Panc1 (cell line): Measurements from ENCODE around the gene ZSWIM8. TPM values are rescaled to one million over a fixed set of nuclear protein-coding genes. Genes with fewer than 3 reads are reported as not detected.

Experiments
- ATAC-seq: fragments of 200-7000 bp; cut with Tn5 transposase; 2 replicates; pipeline ENCODE4 v1.9.1; 2020; ENCODE audit warnings: mild to moderate bottlenecking, moderate library complexity
- BruUV-seq: library from RNA; stranded (reverse); fragments of 400-500 nt; replicated peaks from 2 replicates; lab custom pipeline; 2021; lab: Mats Ljungman, UMichigan
- CTCF ChIA-PET: fragments of 300-600 bp; sonication (Branson Sonifier 250); formaldehyde crosslinking; loops from one replicate; lab custom pipeline; 2022; ENCODE audit warnings: antibody characterized with exemption; lab: Charles Lee
- POLR2A ChIA-PET: fragments of 300-600 bp; sonication (Branson Sonifier 250); formaldehyde crosslinking; loops from one replicate; lab custom pipeline; 2022; ENCODE audit warnings: antibody characterized with exemption; lab: Charles Lee
- DNase-seq: peaks from one replicate; pipeline ENCODE4 v3.0.0-alpha.2; 2010; ENCODE audit warnings: low read depth, low spot score
- H3K27ac ChIP-seq: 2 replicates; pipeline ENCODE4 v1.5.1; 2011; ENCODE audit warnings: mild to moderate bottlenecking, low read length, inconsistent platforms
- H3K27me3 ChIP-seq: fragments of 200-500 bp; sonication (Bioruptor generic); 2 replicates; pipeline ENCODE4 v1.6.0; 2014; ENCODE audit warnings: low read length, inconsistent platforms; ENCODE audit not compliant: control insufficient read depth, insufficient read depth
- H3K36me3 ChIP-seq: fragments of 200-500 bp; sonication (Bioruptor generic); 2 replicates; pipeline ENCODE4 v1.5.1; 2014; ENCODE audit warnings: inconsistent platforms, mild to moderate bottlenecking, low read length, moderate library complexity; ENCODE audit not compliant: control insufficient read depth, insufficient read depth
- H3K4me1 ChIP-seq: 2 replicates; pipeline ENCODE4 v1.5.1; 2011; ENCODE audit warnings: inconsistent platforms, mild to moderate bottlenecking, low read length, moderate library complexity; ENCODE audit not compliant: control insufficient read depth, insufficient read depth
- H3K4me3 ChIP-seq, 2 experiments: 2 replicates each; pipeline ENCODE4 v1.5.1; 2011 to 2012; ENCODE audit warnings: low read depth in 2 of 2, low read length in 2 of 2, mild to moderate bottlenecking in 2 of 2, inconsistent platforms in 1 of 2, moderate library complexity in 1 of 2
- H3K9me3 ChIP-seq: fragments of 200-500 bp; sonication (Bioruptor generic); 2 replicates; pipeline ENCODE4 v1.5.1; 2014; ENCODE audit warnings: low read depth, mild to moderate bottlenecking, inconsistent platforms, low read length, moderate library complexity; ENCODE audit not compliant: control insufficient read depth, insufficient read depth
- POLR2AphosphoS5 ChIP-seq: IDR thresholded peaks from 2 replicates; pipeline ENCODE4 v1.6.1; 2012; ENCODE audit warnings: mild to moderate bottlenecking, low read depth, low read length, moderate library complexity
- SIN3A ChIP-seq: IDR thresholded peaks from 2 replicates; pipeline ENCODE4 v1.6.1; 2012; ENCODE audit warnings: low read depth, mild to moderate bottlenecking, low read length, moderate library complexity, borderline replicate concordance; ENCODE audit not compliant: insufficient read depth
- TCF7L2 ChIP-seq: IDR thresholded peaks from 2 replicates; pipeline ENCODE4 v1.6.1; 2011; ENCODE audit warnings: mild to moderate bottlenecking, low read depth, low read length, inconsistent platforms
- in situ Hi-C: cut with HindIII; loops from 2 replicates; pipeline ENCODE4 v1.10.0; 2016; ENCODE audit warnings: low sequenced_read_pairs, low pct_unique_long_range_greater_than_20kb
- intact Hi-C: fragments of 100-400 bp; cut with micrococcal nuclease; formaldehyde crosslinking; loops from one replicate; pipeline ENCODE4 v1.10.0; 2022; ENCODE audit not compliant: unreplicated experiment
- total RNA-seq: library from RNA; stranded (reverse); gene quantifications from one replicate; pipeline ENCODE4 v1.2.1, GENCODE V29; 2021; ENCODE audit not compliant: unreplicated experiment
- TF ChIP-seq, protein P1 (sequence below): fragments of 450-650 bp; IDR thresholded peaks from 2 replicates; pipeline ENCODE4 v1.5.1; 2017; ENCODE audit warnings: mild to moderate bottlenecking
- TF ChIP-seq, protein P2 (sequence below), 2 experiments: IDR thresholded peaks; 2 replicates each; pipeline ENCODE4 v1.6.1; 2011 to 2012; ENCODE audit warnings: low read depth in 2 of 2, control low read depth in 1 of 2, low read length in 1 of 2, mild to moderate bottlenecking in 1 of 2, moderate library complexity in 1 of 2; ENCODE audit not compliant: insufficient read depth in 1 of 2

Gene ZSWIM8
- total RNA-seq, 1 experiment from 2014 or later: 109 TPM

DNA sequence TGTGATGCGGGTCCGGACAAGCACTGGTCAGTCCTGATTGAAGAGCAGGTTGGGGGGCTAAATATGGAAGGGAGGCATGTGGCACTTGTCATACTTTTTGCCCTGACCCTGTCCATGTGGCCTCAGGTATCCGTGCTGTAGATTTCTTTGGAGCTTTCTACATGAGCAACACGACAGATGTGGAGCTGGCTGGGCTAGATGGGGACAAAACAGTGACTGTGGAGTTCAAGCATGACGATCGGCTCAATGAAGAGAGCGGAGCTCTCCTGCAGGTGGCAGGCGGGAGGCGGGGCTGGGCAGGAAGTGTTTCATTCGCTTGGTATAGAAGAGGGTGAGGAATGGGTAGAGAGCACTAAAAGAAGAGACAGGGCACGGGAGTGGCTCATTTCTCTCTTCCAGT, 16.5 kb upstream of the ZSWIM8 start:
- DNase-seq (no peak), ATAC-seq (no peak)
- intact Hi-C loops: no loop called here
- no peaks in the 10 kb centered on the region for H3K27me3 ChIP-seq
- H3K4me1 ChIP-seq: peaks cover 13% of the 10 kb centered on the region
- no TSS peak for BruUV-seq
- TF ChIP-seq, protein P1, sequence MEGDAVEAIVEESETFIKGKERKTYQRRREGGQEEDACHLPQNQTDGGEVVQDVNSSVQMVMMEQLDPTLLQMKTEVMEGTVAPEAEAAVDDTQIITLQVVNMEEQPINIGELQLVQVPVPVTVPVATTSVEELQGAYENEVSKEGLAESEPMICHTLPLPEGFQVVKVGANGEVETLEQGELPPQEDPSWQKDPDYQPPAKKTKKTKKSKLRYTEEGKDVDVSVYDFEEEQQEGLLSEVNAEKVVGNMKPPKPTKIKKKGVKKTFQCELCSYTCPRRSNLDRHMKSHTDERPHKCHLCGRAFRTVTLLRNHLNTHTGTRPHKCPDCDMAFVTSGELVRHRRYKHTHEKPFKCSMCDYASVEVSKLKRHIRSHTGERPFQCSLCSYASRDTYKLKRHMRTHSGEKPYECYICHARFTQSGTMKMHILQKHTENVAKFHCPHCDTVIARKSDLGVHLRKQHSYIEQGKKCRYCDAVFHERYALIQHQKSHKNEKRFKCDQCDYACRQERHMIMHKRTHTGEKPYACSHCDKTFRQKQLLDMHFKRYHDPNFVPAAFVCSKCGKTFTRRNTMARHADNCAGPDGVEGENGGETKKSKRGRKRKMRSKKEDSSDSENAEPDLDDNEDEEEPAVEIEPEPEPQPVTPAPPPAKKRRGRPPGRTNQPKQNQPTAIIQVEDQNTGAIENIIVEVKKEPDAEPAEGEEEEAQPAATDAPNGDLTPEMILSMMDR: no peak
- no peak for TF ChIP-seq POLR2AphosphoS5
- TF ChIP-seq, protein P2, sequence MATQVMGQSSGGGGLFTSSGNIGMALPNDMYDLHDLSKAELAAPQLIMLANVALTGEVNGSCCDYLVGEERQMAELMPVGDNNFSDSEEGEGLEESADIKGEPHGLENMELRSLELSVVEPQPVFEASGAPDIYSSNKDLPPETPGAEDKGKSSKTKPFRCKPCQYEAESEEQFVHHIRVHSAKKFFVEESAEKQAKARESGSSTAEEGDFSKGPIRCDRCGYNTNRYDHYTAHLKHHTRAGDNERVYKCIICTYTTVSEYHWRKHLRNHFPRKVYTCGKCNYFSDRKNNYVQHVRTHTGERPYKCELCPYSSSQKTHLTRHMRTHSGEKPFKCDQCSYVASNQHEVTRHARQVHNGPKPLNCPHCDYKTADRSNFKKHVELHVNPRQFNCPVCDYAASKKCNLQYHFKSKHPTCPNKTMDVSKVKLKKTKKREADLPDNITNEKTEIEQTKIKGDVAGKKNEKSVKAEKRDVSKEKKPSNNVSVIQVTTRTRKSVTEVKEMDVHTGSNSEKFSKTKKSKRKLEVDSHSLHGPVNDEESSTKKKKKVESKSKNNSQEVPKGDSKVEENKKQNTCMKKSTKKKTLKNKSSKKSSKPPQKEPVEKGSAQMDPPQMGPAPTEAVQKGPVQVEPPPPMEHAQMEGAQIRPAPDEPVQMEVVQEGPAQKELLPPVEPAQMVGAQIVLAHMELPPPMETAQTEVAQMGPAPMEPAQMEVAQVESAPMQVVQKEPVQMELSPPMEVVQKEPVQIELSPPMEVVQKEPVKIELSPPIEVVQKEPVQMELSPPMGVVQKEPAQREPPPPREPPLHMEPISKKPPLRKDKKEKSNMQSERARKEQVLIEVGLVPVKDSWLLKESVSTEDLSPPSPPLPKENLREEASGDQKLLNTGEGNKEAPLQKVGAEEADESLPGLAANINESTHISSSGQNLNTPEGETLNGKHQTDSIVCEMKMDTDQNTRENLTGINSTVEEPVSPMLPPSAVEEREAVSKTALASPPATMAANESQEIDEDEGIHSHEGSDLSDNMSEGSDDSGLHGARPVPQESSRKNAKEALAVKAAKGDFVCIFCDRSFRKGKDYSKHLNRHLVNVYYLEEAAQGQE (IDR thresholded peaks at IDR 0.05; ENCODE audit: insufficient read depth in 1 of 2, low read depth in 2 of 2, low read length in 1 of 2): no peak
- no peak for TF ChIP-seq TCF7L2
- TF ChIP-seq SIN3A: no peak
- in situ Hi-C loops: no loop called here
- CTCF ChIA-PET: interaction anchor here (1.0 kb wide), 1 partner anchor 115 kb away, joined by 3 read pairs; no protein-coding TSS in a partner anchor
- peaks cover 36% of the 10 kb centered on the region for H3K36me3 ChIP-seq
- H3K4me3 ChIP-seq: no peak overlapping the region
- no peaks in the 10 kb centered on the region for H3K9me3 ChIP-seq
- no peak overlapping the region for H3K27ac ChIP-seq
- POLR2A ChIA-PET: no interaction called here

DNA sequence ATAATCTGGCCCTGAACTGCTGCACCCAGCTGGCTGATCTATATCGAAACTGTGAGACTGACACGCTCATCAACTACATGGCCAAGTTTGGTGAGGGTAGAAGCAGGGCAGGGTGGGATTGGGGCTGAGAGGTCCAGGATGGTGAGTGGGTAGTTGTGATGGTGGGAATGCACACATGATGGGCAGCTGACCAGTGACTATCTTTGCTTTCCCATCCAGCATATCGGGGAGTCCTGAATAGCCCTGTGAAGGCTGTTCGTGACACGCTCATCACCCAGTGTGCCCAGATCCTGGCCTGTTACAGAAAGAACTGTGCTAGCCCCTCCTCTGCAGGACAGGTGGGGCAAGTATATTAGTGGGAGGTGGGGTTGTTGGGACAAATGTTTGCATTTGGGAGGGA, 16.0 kb upstream of the ZSWIM8 start:
- no peaks in the 10 kb centered on the region for H3K27me3 ChIP-seq
- TF ChIP-seq SIN3A (no peak), TCF7L2 (no peak), POLR2AphosphoS5 (no peak)
- TF ChIP-seq, protein P1: no peak
- TF ChIP-seq, protein P2 (IDR thresholded peaks at IDR 0.05; ENCODE audit: insufficient read depth in 1 of 2, low read depth in 2 of 2, low read length in 1 of 2): no peak
- POLR2A ChIA-PET: no interaction called here
- in situ Hi-C loops: no loop called here
- BruUV-seq: no TSS peak
- no peaks in the 10 kb centered on the region for H3K9me3 ChIP-seq
- intact Hi-C loops: no loop called here
- no peak overlapping the region for H3K4me3 ChIP-seq
- H3K4me1 ChIP-seq: peaks cover 17% of the 10 kb centered on the region
- peaks cover 39% of the 10 kb centered on the region for H3K36me3 ChIP-seq
- no peak overlapping the region for H3K27ac ChIP-seq
- DNase-seq: no peak
- ATAC-seq: no peak
- CTCF ChIA-PET: interaction anchor here (1.0 to 1.2 kb wide), 2 partner anchors 25 to 116 kb away, joined by 3 read pairs; no protein-coding TSS in a partner anchor
